ENCODE results near the gene RADIL.
"Not testable (repeated sequence)": the region's sequence is repeated elsewhere in the genome, so short reads cannot be mapped to it uniquely, and the experiment has no call there.

RADIL gene

GRCh38 chr7:4805110-4805983 is 78.2 kb downstream of the RADIL start:
- DNase-seq: no peak

GRCh38 chr7:4803397-4804241 is 79.9 kb downstream of the RADIL start:
- no peak for DNase-seq

GRCh38 chr7:4802577-4802976 is 80.9 kb downstream of the RADIL start:
- DNase-seq: not testable (repeated sequence)

GRCh38 chr7:4801839-4802231 is 81.7 kb downstream of the RADIL start:
- no peak for DNase-seq

- DNase-seq: no peak
These were observed 82.3 kb downstream of the RADIL start for GRCh38 chr7:4800926-4801838.

- no peak for DNase-seq
These were observed 83.0 kb downstream of the RADIL start for GRCh38 chr7:4800487-4800886.

- DNase-seq: no peak
These were observed 83.8 kb downstream of the RADIL start for GRCh38 chr7:4799508-4800268.

- no peak for DNase-seq
These were observed 84.7 kb downstream of the RADIL start for GRCh38 chr7:4798706-4799235.

- no peak for DNase-seq
These were observed 85.4 kb downstream of the RADIL start for GRCh38 chr7:4797858-4798705.

GRCh38 chr7:4796453-4796852 is 87.1 kb downstream of the RADIL start:
- no peak for DNase-seq

GRCh38 chr7:4794591-4795350 is 88.7 kb downstream of the RADIL start:
- no peak for DNase-seq

GRCh38 chr7:4794171-4794570 is 89.3 kb downstream of the RADIL start:
- DNase-seq: not testable (repeated sequence)

- not testable (repeated sequence) for DNase-seq
These were observed 90.0 kb downstream of the RADIL start for GRCh38 chr7:4793385-4793993.

- no peak for DNase-seq
These were observed 90.9 kb downstream of the RADIL start for GRCh38 chr7:4792537-4793126.

- DNase-seq: peak; percentile 52
These were observed 91.6 kb downstream of the RADIL start for GRCh38 chr7:4791738-4792536.

- no peak for DNase-seq
These were observed 92.3 kb downstream of the RADIL start for GRCh38 chr7:4791101-4791737.

- no peak for DNase-seq
These were observed 93.0 kb downstream of the RADIL start for GRCh38 chr7:4790516-4790991.

- DNase-seq: no peak
These were observed 93.4 kb downstream of the RADIL start for GRCh38 chr7:4790078-4790465.
